A673 (cell line): ENCODE data around the gene SYTL1. TPM values are rescaled to one million over a fixed set of nuclear protein-coding genes. Genes with fewer than 3 reads are reported as not detected.

Experiments
- BruUV-seq: library from RNA; stranded (reverse); fragments of 400-500 nt; replicated peaks from 2 replicates; lab custom pipeline; 2021; lab: Mats Ljungman, UMichigan
- CTCF ChIA-PET: fragments of 300-600 bp; sonication (Branson Sonifier 250); formaldehyde crosslinking; loops from one replicate; lab custom pipeline; 2022; ENCODE audit warnings: antibody characterized with exemption; lab: Charles Lee
- POLR2A ChIA-PET: fragments of 300-600 bp; sonication (Branson Sonifier 250); formaldehyde crosslinking; loops from one replicate; lab custom pipeline; 2022; ENCODE audit warnings: antibody characterized with exemption; ENCODE audit not compliant: low non-redundant PET; lab: Charles Lee
- DNase-seq: peaks from one replicate; pipeline ENCODE4 v3.0.0-alpha.2; 2015; ENCODE audit warnings: low spot score
- H3K27ac ChIP-seq: fragments of 200-600 bp; sonication (generic); 2 replicates; pipeline ENCODE4 v1.5.1; 2016; ENCODE audit warnings: mixed run types, low read depth, mild to moderate bottlenecking, mixed read lengths, antibody characterized with exemption, low read length; ENCODE audit not compliant: poor library complexity, severe bottlenecking
- H3K27me3 ChIP-seq: fragments of 200-600 bp; sonication (generic); replicated peaks from 2 replicates; pipeline ENCODE4 v1.6.1; 2017; ENCODE audit warnings: mixed run types, low read depth, mild to moderate bottlenecking, mixed read lengths, antibody characterized with exemption, low read length; ENCODE audit not compliant: insufficient read depth, poor library complexity
- H3K36me3 ChIP-seq: fragments of 200-600 bp; sonication (generic); 2 replicates; pipeline ENCODE4 v1.6.1; 2016; ENCODE audit warnings: mixed run types, mild to moderate bottlenecking, mixed read lengths, antibody characterized with exemption, low read length; ENCODE audit not compliant: insufficient read depth, poor library complexity, severe bottlenecking
- H3K4me1 ChIP-seq: fragments of 200-600 bp; sonication (generic); 2 replicates; pipeline ENCODE4 v1.6.1; 2017; ENCODE audit warnings: mixed run types, mild to moderate bottlenecking, mixed read lengths, antibody characterized with exemption, low read length; ENCODE audit not compliant: insufficient read depth, poor library complexity, severe bottlenecking
- H3K4me3 ChIP-seq: fragments of 200-600 bp; sonication (generic); 2 replicates; pipeline ENCODE4 v1.5.1; 2016; ENCODE audit warnings: low read depth, mixed run types, mild to moderate bottlenecking, mixed read lengths, low read length; ENCODE audit not compliant: poor library complexity, severe bottlenecking
- H3K9me3 ChIP-seq: fragments of 200-600 bp; sonication (generic); 2 replicates; pipeline ENCODE4 v1.6.1; 2016; ENCODE audit warnings: mixed run types, low read depth, mild to moderate bottlenecking, mixed read lengths, antibody characterized with exemption, low read length; ENCODE audit not compliant: poor library complexity, severe bottlenecking
- CTCF ChIP-seq: fragments of 300-800, 200-600 bp; sonication (generic); conservative IDR thresholded peaks from 2 replicates; pipeline ENCODE4 v1.5.1; 2017; ENCODE audit warnings: low read depth, mild to moderate bottlenecking, antibody characterized with exemption, low read length, moderate library complexity, mixed read lengths
- EZH2 ChIP-seq: fragments of 200-600 bp; sonication (generic); IDR thresholded peaks from 2 replicates; pipeline ENCODE4 v1.6.1; 2017; ENCODE audit warnings: borderline replicate concordance, low read depth, mild to moderate bottlenecking, mixed read lengths, antibody characterized with exemption, low read length; ENCODE audit not compliant: poor library complexity, severe bottlenecking
- intact Hi-C: fragments of 100-400 bp; cut with micrococcal nuclease; formaldehyde crosslinking; loops from one replicate; pipeline ENCODE4 v1.10.0; 2022; ENCODE audit not compliant: unreplicated experiment
- total RNA-seq: library from RNA; stranded (reverse); gene quantifications from 2 replicates; pipeline ENCODE4 v1.2.3, GENCODE V29; 2021

SYTL1 gene
- total RNA-seq, 1 experiment from 2014 or later, result 2.1 TPM

GRCh38 chr1:27397749-27398148 lies 55.9 kb downstream of the SYTL1 start:
- TF ChIP-seq EZH2 (no peak), CTCF (no peak)
- CTCF ChIA-PET, result interaction anchor here (0.6 to 1.6 kb wide), 4 partner anchors 32 to 269 kb away, joined by 3 to 5 read pairs (median 4); no protein-coding TSS in a partner anchor

GRCh38 chr1:27398405-27399149 lies 56.8 kb downstream of the SYTL1 start:
- no peak for TF ChIP-seq CTCF
- TF ChIP-seq EZH2, result no peak
- Histone ChIP-seq H3K4me3 (no peak overlapping the region), H3K27me3 (no peaks in the 10 kb centered on the region), H3K9me3 (no peaks in the 10 kb centered on the region), H3K27ac (no peak overlapping the region), H3K4me1 (no peaks in the 10 kb centered on the region), H3K36me3 (no peaks in the 10 kb centered on the region)
- DNase-seq, result no peak
- intact Hi-C loops, result no loop called here
- POLR2A ChIA-PET, result no interaction called here
- CTCF ChIA-PET, result interaction anchor here (0.6 to 1.2 kb wide), 4 partner anchors 96 to 268 kb away, joined by 3 to 5 read pairs (median 4); no protein-coding TSS in a partner anchor
- no TSS peak for BruUV-seq

More at GRCh38 chr1:27397749-27398148, 55.9 kb downstream of the SYTL1 start:
- H3K36me3 ChIP-seq, result no peaks in the 10 kb centered on the region
- no peak for DNase-seq
- no peak overlapping the region for H3K27ac ChIP-seq
- no peaks in the 10 kb centered on the region for H3K9me3 ChIP-seq
- no peak overlapping the region for H3K4me3 ChIP-seq
- peaks cover 4% of the 10 kb centered on the region for H3K4me1 ChIP-seq
- POLR2A ChIA-PET, result interaction anchor here (0.6 kb wide), 1 partner anchor 60 kb away, joined by 3 read pairs; no protein-coding TSS in a partner anchor
- intact Hi-C loops, result no loop called here
- no peaks in the 10 kb centered on the region for H3K27me3 ChIP-seq
- no TSS peak for BruUV-seq

GRCh38 chr1:27399251-27400025 lies 57.6 kb downstream of the SYTL1 start:
- intact Hi-C loops, result loop anchor here (5.0 kb wide), 1 partner anchor 268 kb away; no protein-coding TSS in a partner anchor
- TF ChIP-seq CTCF, result no peak
- no peak for TF ChIP-seq EZH2
- Histone ChIP-seq H3K27ac (no peak overlapping the region), H3K4me3 (no peak overlapping the region), H3K36me3 (no peaks in the 10 kb centered on the region), H3K9me3 (no peaks in the 10 kb centered on the region), H3K27me3 (no peaks in the 10 kb centered on the region), H3K4me1 (no peaks in the 10 kb centered on the region)
- ChIA-PET POLR2A (no interaction called here), CTCF (interaction anchor here (0.9 to 1.2 kb wide), 2 partner anchors 97 to 99 kb away, joined by 3 to 4 read pairs; no protein-coding TSS in a partner anchor)
- no peak for DNase-seq
- BruUV-seq, result no TSS peak
